CD14-positive monocyte (primary cell): ENCODE data around the gene PACSIN1. TPM values are rescaled to one million over a fixed set of nuclear protein-coding genes. Genes with fewer than 3 reads are reported as not detected.

Source experiments
- DNase-seq, 3 donors: peaks; one replicate each; pipeline ENCODE4 v3.0.0-alpha.2; 2011 to 2022
- H2AFZ ChIP-seq: 2 replicates; pipeline ENCODE4 v1.6.0; 2012; ENCODE audit warnings: mild to moderate bottlenecking, low read depth, low read length, inconsistent platforms; ENCODE audit not compliant: insufficient read depth, poor library complexity, severe bottlenecking
- H3K27ac ChIP-seq, 2 donors: 1 replicate in 1 of 2; 2 replicates in 1 of 2; pipeline ENCODE4 v1.5.1; 2012 to 2013; ENCODE audit warnings: low read length in 2 of 2, control low read depth in 1 of 2, inconsistent platforms in 1 of 2, low read depth in 1 of 2, mild to moderate bottlenecking in 1 of 2
- H3K27me3 ChIP-seq, 2 donors: one replicate each; pipeline versions ENCODE4 v1.6.0 to v1.6.1; 2011 to 2013; ENCODE audit warnings: low read length in 2 of 2; ENCODE audit not compliant: control insufficient read depth in 2 of 2, insufficient read depth in 2 of 2
- H3K36me3 ChIP-seq, 2 donors: replicated peaks in 1 of 2; 1 replicate in 1 of 2; 2 replicates in 1 of 2; pipeline versions ENCODE4 v1.5.1 to v1.6.1; 2012 to 2013; ENCODE audit warnings: low read length in 2 of 2, control low read depth in 1 of 2, inconsistent platforms in 1 of 2, mild to moderate bottlenecking in 1 of 2; ENCODE audit not compliant: insufficient read depth in 2 of 2, control insufficient read depth in 1 of 2
- H3K4me1 ChIP-seq, 2 donors: 1 replicate in 1 of 2; 2 replicates in 1 of 2; pipeline versions ENCODE4 v1.5.1 to v1.6.1; 2012 to 2013; ENCODE audit warnings: low read length in 2 of 2, control low read depth in 1 of 2, inconsistent platforms in 1 of 2, mild to moderate bottlenecking in 1 of 2, moderate library complexity in 1 of 2; ENCODE audit not compliant: insufficient read depth in 2 of 2, control insufficient read depth in 1 of 2
- H3K4me2 ChIP-seq: replicated peaks from 2 replicates; pipeline ENCODE3; 2012; ENCODE audit warnings: low read length, moderate library complexity, mild to moderate bottlenecking; ENCODE audit not compliant: poor library complexity, severe bottlenecking; ENCODE audit errors: extremely low read depth
- H3K4me3 ChIP-seq, 3 experiments: fragments of 200-600 bp in 1 of 3; sonication (generic) in 1 of 3; replicated peaks in 1 of 3; 1 replicate in 2 of 3; 2 replicates in 1 of 3; pipeline ENCODE4 v1.5.1; 2011 to 2013; ENCODE audit warnings: low read length in 3 of 3, mild to moderate bottlenecking in 3 of 3, control low read depth in 2 of 3, low read depth in 2 of 3, inconsistent platforms in 1 of 3, moderate library complexity in 1 of 3
- H3K79me2 ChIP-seq: 2 replicates; pipeline ENCODE4 v1.6.0; 2012; ENCODE audit warnings: mild to moderate bottlenecking, control low read depth, inconsistent platforms, low read length, moderate library complexity; ENCODE audit not compliant: insufficient read depth
- H3K9ac ChIP-seq: 2 replicates; pipeline ENCODE4 v1.6.0; 2017; ENCODE audit warnings: low read length, mild to moderate bottlenecking; ENCODE audit not compliant: insufficient read depth, poor library complexity, severe bottlenecking
- H3K9me3 ChIP-seq, 2 donors: replicated peaks in 1 of 2; 1 replicate in 1 of 2; 2 replicates in 1 of 2; pipeline versions ENCODE4 v1.5.1 to v1.6.1; 2012 to 2013; ENCODE audit warnings: low read length in 2 of 2, control low read depth in 1 of 2; ENCODE audit not compliant: control insufficient read depth in 1 of 2, insufficient read depth in 1 of 2
- H4K20me1 ChIP-seq: 2 replicates; pipeline ENCODE4 v1.6.0; 2012; ENCODE audit warnings: mild to moderate bottlenecking, low read length, control low read depth, moderate library complexity; ENCODE audit not compliant: insufficient read depth
- H3K27ac Mint-ChIP-seq, 7 donors: one replicate each; pipeline ENCODE4 v1.8.0; 2020; ENCODE audit warnings: mild to moderate bottlenecking in 7 of 7, mixed read lengths in 7 of 7, moderate library complexity in 6 of 7, inconsistent platforms in 2 of 7
- H3K27me3 Mint-ChIP-seq, 3 donors: one replicate each; pipeline ENCODE4 v1.8.0; 2021 to 2022; ENCODE audit warnings: low read depth in 3 of 3, mild to moderate bottlenecking in 3 of 3, mixed read lengths in 3 of 3, moderate library complexity in 3 of 3, inconsistent platforms in 1 of 3
- H3K36me3 Mint-ChIP-seq, 2 donors: one replicate each; pipeline ENCODE4 v1.8.0; 2020; ENCODE audit warnings: mixed read lengths in 2 of 2, inconsistent platforms in 1 of 2, mild to moderate bottlenecking in 1 of 2
- H3K4me1 Mint-ChIP-seq: one replicate; pipeline ENCODE4 v1.8.0; 2020; ENCODE audit warnings: mild to moderate bottlenecking, mixed read lengths
- H3K4me3 Mint-ChIP-seq, 2 donors: one replicate each; pipeline ENCODE4 v1.8.0; 2020; ENCODE audit warnings: mild to moderate bottlenecking in 2 of 2, mixed read lengths in 2 of 2, moderate library complexity in 1 of 2
- H3K9me3 Mint-ChIP-seq, 7 donors: one replicate each; pipeline ENCODE4 v1.8.0; 2020 to 2022; ENCODE audit warnings: mixed read lengths in 7 of 7, mild to moderate bottlenecking in 6 of 7, moderate library complexity in 6 of 7, inconsistent platforms in 2 of 7
- CTCF ChIP-seq: fragments of 200-600 bp; IDR thresholded peaks from one replicate; pipeline ENCODE4 v1.8.0; 2022; ENCODE audit warnings: antibody characterized with exemption, mild to moderate bottlenecking
- WGBS: methylation state at CpG from one replicate; pipeline ENCODE4 v1.1.5; 2013; ENCODE audit warnings: missing lambda C conversion rate; ENCODE audit not compliant: insufficient coverage; 5-methylcytosine and 5-hydroxymethylcytosine counted together
- intact Hi-C, 2 donors: fragments of 100-400 bp; cut with micrococcal nuclease; formaldehyde crosslinking; loops; one replicate each; pipeline versions ENCODE4 v1.15.0 to v1.15.1; 2023
- polyA plus RNA-seq, 3 donors: library from polyadenylated mRNA; depleted of rRNA in 1 of 3; unstranded in 2 of 3; stranded (reverse) in 1 of 3; fragments of 300-500 nt in 2 of 3; fragments of >200 nt in 1 of 3; fragmentation: Illumina TruSeq in 2 of 3; gene quantifications; 1 replicate in 2 of 3; 2 replicates in 1 of 3; pipeline ENCODE4 v1.2.3, GENCODE V29; 2012 to 2021

Gene PACSIN1
- polyA plus RNA-seq, 3 donors = not detected

GRCh38 chr6:34526992-34527728 is 61.3 kb downstream of the PACSIN1 start:
- intact Hi-C loops = loop anchor here in 1 of 2 donors (5.0 kb wide), 1 partner anchor 80 kb away; no protein-coding TSS in a partner anchor
- H3K4me1 Mint-ChIP-seq = peaks cover 6% of the 10 kb centered on the region
- Histone ChIP-seq H3K27ac (no peak overlapping the region), H4K20me1 (no peaks in the 10 kb centered on the region), H2AFZ (peak overlapping the region; percentile 77), H3K9me3 (no peaks in the 10 kb centered on the region), H3K79me2 (no peaks in the 10 kb centered on the region), H3K4me3 (peak overlapping the region in 2 of 3 experiments; percentile 15 to 51), H3K4me2 (peak overlapping the region; percentile 65), H3K36me3 (no peaks in the 10 kb centered on the region), H3K4me1 (peaks cover 7 to 8% of the 10 kb centered on the region in 2 donors), H3K9ac (peak overlapping the region; percentile 46), H3K27me3 (no peaks in the 10 kb centered on the region)
- peak; percentile 87 to 91 (median 91) for DNase-seq
- peak overlapping the region; percentile 48 to 52 for H3K4me3 Mint-ChIP-seq
- peaks cover 0 to 5% (median 0%) of the 10 kb centered on the region in 7 donors for H3K9me3 Mint-ChIP-seq
- H3K27ac Mint-ChIP-seq = peak overlapping the region in 2 of 7 donors; percentile 13 to 42
- H3K27me3 Mint-ChIP-seq = peaks cover 7 to 10% (median 8%) of the 10 kb centered on the region in 3 donors
- 0% methylated on average over 31 of the region's 53 CpGs for WGBS
- TF ChIP-seq CTCF = peak; percentile 76
- no peaks in the 10 kb centered on the region for H3K36me3 Mint-ChIP-seq

GRCh38 chr6:34527751-34528670 is 62.1 kb downstream of the PACSIN1 start:
- no peak for DNase-seq
- Histone ChIP-seq H3K4me1 (peaks cover 7 to 8% of the 10 kb centered on the region in 2 donors), H3K27me3 (no peaks in the 10 kb centered on the region), H3K36me3 (no peaks in the 10 kb centered on the region), H2AFZ (peak overlapping the region; percentile 77), H3K4me3 (no peak overlapping the region), H3K79me2 (no peaks in the 10 kb centered on the region), H3K4me2 (peak overlapping the region; percentile 65), H3K9me3 (no peaks in the 10 kb centered on the region), H4K20me1 (no peaks in the 10 kb centered on the region), H3K27ac (no peak overlapping the region), H3K9ac (no peak overlapping the region)
- peaks cover 0 to 5% (median 0%) of the 10 kb centered on the region in 7 donors for H3K9me3 Mint-ChIP-seq
- TF ChIP-seq CTCF = no peak
- WGBS = 95% methylated on average over 8 of the region's 12 CpGs
- H3K4me1 Mint-ChIP-seq = peaks cover 6% of the 10 kb centered on the region
- H3K27me3 Mint-ChIP-seq = peaks cover 6 to 10% (median 7%) of the 10 kb centered on the region in 3 donors
- intact Hi-C loops = loop anchor here (2.0 to 5.0 kb wide), 2 partner anchors 79 to 81 kb away; no protein-coding TSS in a partner anchor
- no peak overlapping the region for H3K27ac Mint-ChIP-seq
- no peak overlapping the region for H3K4me3 Mint-ChIP-seq
- H3K36me3 Mint-ChIP-seq = no peaks in the 10 kb centered on the region
